DOHH2 (cell line): ENCODE results near the gene CCM2.

Experiments
- H3F3A ChIP-seq: fragments of 200-600 bp; sonication (generic), shearing (Covaris generic); 2 replicates; pipeline ENCODE4 v1.6.0; 2016; ENCODE audit warnings: antibody characterized with exemption, mild to moderate bottlenecking; ENCODE audit not compliant: control insufficient read depth, insufficient read depth
- H3K27ac ChIP-seq: fragments of 200-600 bp; sonication (generic); 2 replicates; pipeline ENCODE4 v1.5.1; 2014; ENCODE audit warnings: low read depth, mild to moderate bottlenecking, low read length, moderate library complexity
- H3K27me3 ChIP-seq: fragments of 200-600 bp; sonication (generic); 2 replicates; pipeline ENCODE4 v1.6.1; 2014; ENCODE audit warnings: mild to moderate bottlenecking, low read length, mixed read lengths; ENCODE audit not compliant: control insufficient read depth
- H3K36me3 ChIP-seq: fragments of 200-600 bp; sonication (generic); 2 replicates; pipeline ENCODE4 v1.6.1; 2014; ENCODE audit warnings: mild to moderate bottlenecking, low read length, moderate library complexity, mixed read lengths; ENCODE audit not compliant: control insufficient read depth
- H3K4me1 ChIP-seq: fragments of 200-600 bp; sonication (generic); 2 replicates; pipeline ENCODE4 v1.6.1; 2014; ENCODE audit warnings: mild to moderate bottlenecking, low read length, mixed read lengths; ENCODE audit not compliant: control insufficient read depth
- H3K4me2 ChIP-seq: fragments of 200-600 bp; sonication (generic); 2 replicates; pipeline ENCODE4 v1.6.0; 2014; ENCODE audit warnings: mild to moderate bottlenecking, low read length, moderate library complexity
- H3K4me3 ChIP-seq: fragments of 200-600 bp; sonication (generic); 2 replicates; pipeline ENCODE4 v1.5.1; 2014; ENCODE audit warnings: mild to moderate bottlenecking, low read length, mixed read lengths
- H3K79me2 ChIP-seq: fragments of 200-600 bp; sonication (generic); 2 replicates; pipeline ENCODE4 v1.6.1; 2014; ENCODE audit warnings: mild to moderate bottlenecking, low read length, mixed read lengths; ENCODE audit not compliant: control insufficient read depth
- H3K9me2 ChIP-seq: fragments of 200-600 bp; sonication (generic); replicated peaks from 2 replicates; pipeline ENCODE4 v1.6.1; 2014; ENCODE audit warnings: mild to moderate bottlenecking, low read length, mixed read lengths; ENCODE audit not compliant: control insufficient read depth
- H3K9me3 ChIP-seq: fragments of 200-600 bp; sonication (generic); 2 replicates; pipeline ENCODE4 v1.6.1; 2014; ENCODE audit warnings: antibody characterized with exemption, low read length, mixed read lengths; ENCODE audit not compliant: control insufficient read depth, insufficient read depth
- H4K20me1 ChIP-seq: fragments of 200-600 bp; sonication (generic); 2 replicates; pipeline ENCODE4 v1.6.0; 2014; ENCODE audit warnings: low read depth, mild to moderate bottlenecking, antibody characterized with exemption, low read length, moderate library complexity; ENCODE audit not compliant: control insufficient read depth, insufficient read depth
- CTCF ChIP-seq: fragments of 200-600 bp; sonication (generic); IDR thresholded peaks from one replicate; pipeline ENCODE4 v1.5.1; 2014; ENCODE audit warnings: antibody characterized with exemption, mild to moderate bottlenecking, low read depth, low read length; ENCODE audit not compliant: poor library complexity, severe bottlenecking
- EZH2phosphoT487 ChIP-seq: fragments of 200-600 bp; sonication (generic); IDR thresholded peaks from 2 replicates; pipeline ENCODE4 v1.6.1; 2017; ENCODE audit warnings: borderline replicate concordance, mild to moderate bottlenecking, antibody characterized with exemption, low read length, moderate library complexity, mixed read lengths

CCM2 gene

DNA sequence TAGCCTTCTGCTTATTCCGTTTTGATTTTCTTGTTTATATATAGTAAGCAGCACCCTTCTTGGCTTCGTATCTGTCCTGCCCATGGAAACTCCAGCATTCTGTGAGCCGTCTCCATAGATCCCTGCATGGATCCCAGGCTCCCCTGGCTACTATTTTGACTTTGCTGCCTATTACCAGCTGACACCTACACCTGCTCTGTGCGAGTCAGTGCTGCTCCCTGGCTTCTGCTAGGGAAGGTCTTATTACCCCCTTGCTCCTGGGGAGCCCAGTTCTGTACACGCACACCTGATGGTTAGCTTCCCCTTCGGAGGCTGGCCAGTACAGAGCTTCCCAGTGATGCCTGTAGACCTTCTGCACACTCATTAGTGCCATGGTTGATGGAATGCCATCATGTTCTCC, 53.4 kb downstream of the CCM2 start:
- Histone ChIP-seq H3K4me1 (peaks cover 11% of the 10 kb centered on the region), H3K9me2 (no peaks in the 10 kb centered on the region), H3K9me3 (no peaks in the 10 kb centered on the region), H3K4me2 (no peak overlapping the region), H3K27me3 (no peaks in the 10 kb centered on the region), H3K36me3 (peaks cover 75% of the 10 kb centered on the region), H3K4me3 (no peak overlapping the region), H3K27ac (no peak overlapping the region), H3K79me2 (peaks cover 81% of the 10 kb centered on the region), H3F3A (peaks cover 6% of the 10 kb centered on the region), H4K20me1 (peaks cover 10% of the 10 kb centered on the region; the same call in 1 of the 2 replicates)
- no peak for TF ChIP-seq EZH2phosphoT487
- TF ChIP-seq CTCF, result no peak

DNA sequence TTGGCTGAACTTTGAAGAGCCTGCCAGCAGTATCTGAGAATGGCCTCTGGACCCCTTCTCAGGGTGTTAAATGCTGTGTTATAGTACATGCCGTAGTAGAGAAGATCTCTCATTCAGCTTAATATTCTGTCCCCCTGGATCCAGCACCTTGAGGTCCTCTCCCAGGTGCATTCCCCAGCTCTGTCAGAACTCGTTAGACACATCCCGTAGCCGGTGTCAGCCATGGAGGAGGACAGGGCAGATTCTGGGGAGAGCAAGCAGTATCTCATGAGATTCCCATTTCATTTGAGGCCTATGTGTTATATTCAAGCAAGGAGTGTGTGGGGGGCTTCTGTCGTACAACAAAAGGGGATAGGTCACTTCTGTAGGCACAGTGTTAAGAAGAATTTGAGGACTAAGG, 53.9 kb downstream of the CCM2 start:
- H3K9me3 ChIP-seq, result no peaks in the 10 kb centered on the region
- peaks cover 10% of the 10 kb centered on the region; the same call in 1 of the 2 replicates for H4K20me1 ChIP-seq
- no peak overlapping the region for H3K4me2 ChIP-seq
- peaks cover 83% of the 10 kb centered on the region for H3K79me2 ChIP-seq
- H3K36me3 ChIP-seq, result peaks cover 70% of the 10 kb centered on the region
- H3K9me2 ChIP-seq, result no peaks in the 10 kb centered on the region
- no peak overlapping the region for H3K27ac ChIP-seq
- TF ChIP-seq EZH2phosphoT487 (no peak), CTCF (no peak)
- H3K4me3 ChIP-seq, result no peak overlapping the region
- H3K4me1 ChIP-seq, result peaks cover 11% of the 10 kb centered on the region
- H3F3A ChIP-seq, result peaks cover 6% of the 10 kb centered on the region
- no peaks in the 10 kb centered on the region for H3K27me3 ChIP-seq

- H3K4me3 ChIP-seq, result no peak overlapping the region
- TF ChIP-seq EZH2phosphoT487 (no peak), CTCF (no peak)
- no peaks in the 10 kb centered on the region for H3K27me3 ChIP-seq
- H3K36me3 ChIP-seq, result peaks cover 65% of the 10 kb centered on the region
- no peaks in the 10 kb centered on the region for H3K9me2 ChIP-seq
- H4K20me1 ChIP-seq, result peaks cover 10% of the 10 kb centered on the region; the same call in 1 of the 2 replicates
- H3F3A ChIP-seq, result peaks cover 4% of the 10 kb centered on the region; the same call in 1 of the 2 replicates
- peaks cover 11% of the 10 kb centered on the region for H3K4me1 ChIP-seq
- no peak overlapping the region for H3K27ac ChIP-seq
- H3K79me2 ChIP-seq, result peaks cover 87% of the 10 kb centered on the region
- H3K9me3 ChIP-seq, result no peaks in the 10 kb centered on the region
- H3K4me2 ChIP-seq, result no peak overlapping the region
Observed at GRCh38 chr7:45054442-45054841, 54.4 kb downstream of the CCM2 start.

DNA sequence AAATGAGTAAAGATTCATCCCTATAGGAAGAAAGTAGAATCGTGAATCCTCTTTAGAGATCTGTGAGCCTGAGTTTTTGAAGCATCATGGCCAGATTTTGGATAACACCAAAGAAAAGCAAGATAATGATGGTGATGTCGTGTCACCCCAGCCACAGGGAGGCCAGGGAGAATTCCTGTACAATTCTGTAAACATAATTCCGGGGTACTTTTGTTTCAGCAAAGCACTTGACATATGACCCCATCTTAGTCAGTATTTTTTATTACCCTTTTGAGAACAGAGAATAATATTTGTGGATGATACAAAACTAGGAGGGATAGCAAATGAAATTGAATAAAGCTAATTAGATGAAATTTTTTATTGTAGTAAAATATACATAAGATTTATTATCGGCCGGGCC, 55.0 kb downstream of the CCM2 start:
- H3K9me3 ChIP-seq, result no peaks in the 10 kb centered on the region
- H3K4me1 ChIP-seq, result peaks cover 8% of the 10 kb centered on the region
- H3K36me3 ChIP-seq, result peaks cover 62% of the 10 kb centered on the region
- peaks cover under 1% of the 10 kb centered on the region; the same call in 1 of the 2 replicates for H3F3A ChIP-seq
- peaks cover 9% of the 10 kb centered on the region; the same call in 1 of the 2 replicates for H4K20me1 ChIP-seq
- H3K4me2 ChIP-seq, result no peak overlapping the region
- no peak overlapping the region for H3K27ac ChIP-seq
- H3K9me2 ChIP-seq, result no peaks in the 10 kb centered on the region
- H3K79me2 ChIP-seq, result peaks cover 91% of the 10 kb centered on the region
- H3K27me3 ChIP-seq, result no peaks in the 10 kb centered on the region
- no peak overlapping the region for H3K4me3 ChIP-seq
- no peak for TF ChIP-seq EZH2phosphoT487
- no peak for TF ChIP-seq CTCF
